ENCODE measurements around the gene PLXNC1. TPM values are rescaled to one million over a fixed set of nuclear protein-coding genes. Genes with fewer than 3 reads are reported as not detected.

Gene PLXNC1
- total RNA-seq, 1 donor from 2014 or later = 15.7 TPM

- Histone ChIP-seq H3K27ac (no peak overlapping the region), H3K4me1 (no peaks in the 10 kb centered on the region), H3K4me3 (no peak overlapping the region), H3K36me3 (no peaks in the 10 kb centered on the region), H3K27me3 (no peaks in the 10 kb centered on the region), H3K9me3 (no peaks in the 10 kb centered on the region)
- TF ChIP-seq CTCF (IDR thresholded peaks at IDR 0.05) = no peak
- intact Hi-C loops (cut with DNase I) = no loop called here
- no peak for ATAC-seq
- no peak for DNase-seq
Observed at GRCh38 chr12:94191023-94191422, 42.6 kb downstream of the PLXNC1 start.

GRCh38 chr12:94191811-94192210 lies 43.4 kb downstream of the PLXNC1 start:
- H3K27me3 ChIP-seq = no peaks in the 10 kb centered on the region
- no peak overlapping the region for H3K27ac ChIP-seq
- intact Hi-C loops (cut with DNase I) = no loop called here
- DNase-seq (no peak), ATAC-seq (no peak)
- no peak for TF ChIP-seq CTCF (IDR thresholded peaks at IDR 0.05)
- H3K9me3 ChIP-seq = no peaks in the 10 kb centered on the region
- no peaks in the 10 kb centered on the region for H3K4me1 ChIP-seq
- no peak overlapping the region for H3K4me3 ChIP-seq
- H3K36me3 ChIP-seq = no peaks in the 10 kb centered on the region

- intact Hi-C loops (cut with DNase I) = no loop called here
- H3K27me3 ChIP-seq = no peaks in the 10 kb centered on the region
- H3K9me3 ChIP-seq = no peaks in the 10 kb centered on the region
- H3K27ac ChIP-seq = no peak overlapping the region
- no peak for TF ChIP-seq CTCF (IDR thresholded peaks at IDR 0.05)
- H3K4me3 ChIP-seq = no peak overlapping the region
- H3K36me3 ChIP-seq = no peaks in the 10 kb centered on the region
- DNase-seq = no peak
- no peaks in the 10 kb centered on the region for H3K4me1 ChIP-seq
- no peak for ATAC-seq
Observed at GRCh38 chr12:94192506-94192905, 44.1 kb downstream of the PLXNC1 start.

- no peak for TF ChIP-seq CTCF (IDR thresholded peaks at IDR 0.05)
Observed at GRCh38 chr12:94193168-94193567, 44.8 kb downstream of the PLXNC1 start.

GRCh38 chr12:94195483-94195882 lies 47.1 kb downstream of the PLXNC1 start:
- Histone ChIP-seq H3K27me3 (no peaks in the 10 kb centered on the region), H3K9me3 (no peaks in the 10 kb centered on the region), H3K36me3 (no peaks in the 10 kb centered on the region), H3K27ac (no peak overlapping the region), H3K4me1 (no peaks in the 10 kb centered on the region), H3K4me3 (no peak overlapping the region)
- no peak for ATAC-seq
- intact Hi-C loops (cut with DNase I) = no loop called here
- TF ChIP-seq CTCF (IDR thresholded peaks at IDR 0.05) = no peak
- DNase-seq = no peak

More at GRCh38 chr12:94193168-94193567, 44.8 kb downstream of the PLXNC1 start:
- Histone ChIP-seq H3K4me3 (no peak overlapping the region), H3K4me1 (no peaks in the 10 kb centered on the region), H3K36me3 (no peaks in the 10 kb centered on the region), H3K9me3 (no peaks in the 10 kb centered on the region), H3K27ac (no peak overlapping the region), H3K27me3 (no peaks in the 10 kb centered on the region)
- no peak for DNase-seq
- intact Hi-C loops (cut with DNase I) = no loop called here
- ATAC-seq = no peak

GRCh38 chr12:94198469-94198868 lies 50.1 kb downstream of the PLXNC1 start:
- intact Hi-C loops (cut with DNase I) = no loop called here
- H3K27me3 ChIP-seq = no peaks in the 10 kb centered on the region
- H3K4me1 ChIP-seq = no peaks in the 10 kb centered on the region
- H3K27ac ChIP-seq = no peak overlapping the region
- H3K4me3 ChIP-seq = no peak overlapping the region
- no peaks in the 10 kb centered on the region for H3K9me3 ChIP-seq
- no peaks in the 10 kb centered on the region for H3K36me3 ChIP-seq
- DNase-seq = no peak
- ATAC-seq = no peak
- TF ChIP-seq CTCF (IDR thresholded peaks at IDR 0.05) = no peak

Data from upper lobe of right lung (tissue), 1 donor.